PC-3 (cell line): Measurements from ENCODE around the gene INPPL1.

ENCODE experiments used
- CTCF ChIP-seq: fragments of 300-600 bp; sonication (generic); conservative IDR thresholded peaks from 2 replicates; pipeline ENCODE4 v1.5.1; 2017; ENCODE audit warnings: antibody characterized with exemption, low read depth, mild to moderate bottlenecking, low read length
- EZH2 ChIP-seq: fragments of 300-600 bp; sonication (generic); IDR thresholded peaks from one replicate; pipeline ENCODE4 v1.6.1; 2017; ENCODE audit warnings: antibody characterized with exemption, mild to moderate bottlenecking, low read length; ENCODE audit not compliant: unreplicated experiment
- EZH2phosphoT487 ChIP-seq: fragments of 300-600 bp; sonication (generic); IDR thresholded peaks from 2 replicates; pipeline ENCODE4 v1.6.1; 2018; ENCODE audit warnings: mild to moderate bottlenecking, antibody characterized with exemption, low read length, borderline replicate concordance

- TF ChIP-seq CTCF (no peak), EZH2 (no peak), EZH2phosphoT487 (no peak)
Observed at GRCh38 chr11:72244361-72245262, 20.0 kb downstream of the INPPL1 start.
